WERI-Rb-1 (cell line): ENCODE data around the gene ARL14.

Source experiments
- DNase-seq: peaks from one replicate; pipeline ENCODE4 v3.0.0-alpha.2; 2020
- H3K27ac ChIP-seq: fragments of 250-450 bp; sonication (Bioruptor Pico); 2 replicates; pipeline ENCODE4 v1.5.1; 2020; ENCODE audit warnings: mild to moderate bottlenecking, moderate library complexity
- H3K27me3 ChIP-seq: fragments of 250-450 bp; sonication (Bioruptor Pico); 2 replicates; pipeline ENCODE4 v1.5.1; 2021; ENCODE audit warnings: mild to moderate bottlenecking, low read depth, moderate library complexity; ENCODE audit not compliant: insufficient read depth, severe bottlenecking
- H3K36me3 ChIP-seq: fragments of 250-450 bp; sonication (Bioruptor Pico); 2 replicates; pipeline ENCODE4 v1.5.1; 2020; ENCODE audit warnings: mild to moderate bottlenecking, moderate library complexity
- H3K4me3 ChIP-seq: 2 replicates; pipeline ENCODE4 v1.5.1; 2011; ENCODE audit warnings: low read depth, mild to moderate bottlenecking, control low read depth, low read length
- H3K9me3 ChIP-seq: fragments of 250-450 bp; sonication (Bioruptor Pico); 2 replicates; pipeline ENCODE4 v1.5.1; 2021; ENCODE audit warnings: mild to moderate bottlenecking, moderate library complexity; ENCODE audit not compliant: severe bottlenecking
- CTCF ChIP-seq: IDR thresholded peaks from 2 replicates; pipeline ENCODE4 v1.5.1; 2011; ENCODE audit warnings: low read depth, mild to moderate bottlenecking, control low read depth, inconsistent platforms, low read length

ARL14 gene

GRCh38 chr3:160678292-160678842 is 1.4 kb downstream of the ARL14 start:
- no peak for DNase-seq

GRCh38 chr3:160684368-160684740 is 7.4 kb downstream of the ARL14 start:
- Histone ChIP-seq H3K27ac (no peak overlapping the region), H3K9me3 (no peaks in the 10 kb centered on the region), H3K36me3 (no peaks in the 10 kb centered on the region), H3K4me3 (no peak overlapping the region), H3K27me3 (no peaks in the 10 kb centered on the region)
- TF ChIP-seq CTCF = no peak
- DNase-seq = no peak

More at GRCh38 chr3:160678292-160678842, 1.4 kb downstream of the ARL14 start:
- no peaks in the 10 kb centered on the region for H3K9me3 ChIP-seq
- no peak overlapping the region for H3K27ac ChIP-seq
- H3K27me3 ChIP-seq = no peaks in the 10 kb centered on the region
- H3K36me3 ChIP-seq = no peaks in the 10 kb centered on the region
- no peak overlapping the region for H3K4me3 ChIP-seq
- no peak for TF ChIP-seq CTCF

- H3K27ac ChIP-seq = no peak overlapping the region
- DNase-seq = no peak
Observed at GRCh38 chr3:160685144-160685766, 8.3 kb downstream of the ARL14 start.

GRCh38 chr3:160686955-160687535 is 10.1 kb downstream of the ARL14 start:
- DNase-seq = no peak
- Histone ChIP-seq H3K27me3 (no peaks in the 10 kb centered on the region), H3K36me3 (no peaks in the 10 kb centered on the region), H3K27ac (no peak overlapping the region), H3K4me3 (no peak overlapping the region), H3K9me3 (no peaks in the 10 kb centered on the region)
- no peak for TF ChIP-seq CTCF

More at GRCh38 chr3:160685144-160685766, 8.3 kb downstream of the ARL14 start:
- TF ChIP-seq CTCF = 0 out of 2 replicates have a peak, but pooled peaks have one; percentile 14
- no peaks in the 10 kb centered on the region for H3K9me3 ChIP-seq
- H3K36me3 ChIP-seq = no peaks in the 10 kb centered on the region
- H3K4me3 ChIP-seq = no peak overlapping the region
- H3K27me3 ChIP-seq = no peaks in the 10 kb centered on the region

GRCh38 chr3:160691151-160691550 is 14.2 kb downstream of the ARL14 start:
- no peaks in the 10 kb centered on the region for H3K9me3 ChIP-seq
- no peak overlapping the region for H3K4me3 ChIP-seq
- DNase-seq = no peak
- TF ChIP-seq CTCF = no peak
- no peaks in the 10 kb centered on the region for H3K36me3 ChIP-seq
- H3K27me3 ChIP-seq = no peaks in the 10 kb centered on the region
- no peak overlapping the region for H3K27ac ChIP-seq
